Uterus (tissue), 4 donors: ENCODE measurements around the gene UBE2K. TPM values are rescaled to one million over a fixed set of nuclear protein-coding genes. Genes with fewer than 3 reads are reported as not detected.
"Not testable (repeated sequence)": the region's sequence is repeated elsewhere in the genome, so short reads cannot be mapped to it uniquely, and the experiment has no call there.

Experiments
- DNase-seq, 2 donors: peaks; one replicate each; pipeline ENCODE4 v3.0.0-alpha.2; 2019 to 2020
- H3K27ac ChIP-seq, 2 donors: fragments of 200-600 bp; sonication (generic); 1 replicate in 1 of 2; 2 replicates in 1 of 2; pipeline ENCODE4 v1.5.1; 2016 to 2018
- H3K27me3 ChIP-seq, 2 donors: fragments of 200-600 bp; sonication (generic); one replicate each; pipeline ENCODE4 v1.5.1; 2018 to 2019; ENCODE audit warnings: control low read depth in 1 of 2
- H3K36me3 ChIP-seq, 2 donors: fragments of 200-600 bp; sonication (generic); one replicate each; pipeline ENCODE4 v1.5.1; 2019; ENCODE audit warnings: control low read depth in 1 of 2
- H3K4me1 ChIP-seq, 2 donors: fragments of 200-600 bp; sonication (generic); one replicate each; pipeline ENCODE4 v1.5.1; 2018 to 2019; ENCODE audit warnings: control low read depth in 1 of 2
- H3K4me3 ChIP-seq, 2 donors: fragments of 200-600 bp; sonication (generic); 1 replicate in 1 of 2; 2 replicates in 1 of 2; pipeline ENCODE4 v1.5.1; 2018 to 2019; ENCODE audit warnings: mild to moderate bottlenecking in 1 of 2
- H3K9me3 ChIP-seq, 2 donors: fragments of 200-600 bp; sonication (generic); one replicate each; pipeline ENCODE4 v1.5.1; 2019; ENCODE audit warnings: control low read depth in 1 of 2
- CTCF ChIP-seq, 4 experiments: fragments of 200-600 bp in 2 of 4; fragments of 450-650 bp in 2 of 4; sonication (generic) in 2 of 4; IDR thresholded peaks; one replicate each; pipeline ENCODE4 v1.5.1; 2016 to 2019; ENCODE audit warnings: antibody characterized with exemption in 4 of 4, mild to moderate bottlenecking in 2 of 4, moderate library complexity in 1 of 4
- POLR2A ChIP-seq, 2 donors: fragments of 450-650 bp; IDR thresholded peaks; one replicate each; pipeline ENCODE4 v1.6.1; 2016; ENCODE audit warnings: antibody characterized with exemption in 2 of 2, mild to moderate bottlenecking in 1 of 2, moderate library complexity in 1 of 2
- intact Hi-C: fragments of 100-400 bp; cut with DNase I; formaldehyde crosslinking; loops from one replicate; pipeline ENCODE4 v1.15.1; 2023; ENCODE audit warnings: low total_unique reads
- total RNA-seq, 4 donors: library from RNA; depleted of rRNA in 3 of 4; stranded (reverse); fragments of >200 nt in 3 of 4; gene quantifications; one replicate each; pipeline versions ENCODE4 v1.1.0 to v1.2.4, GENCODE V29; 2014 to 2023
- donor health status: DM: yes; HTN: yes; CAD: no.

Gene UBE2K
- total RNA-seq, 4 donors from 2014 or later: 38.8 to 142 (median 61.5) TPM

GRCh38 chr4:39792529-39792928 is 94.6 kb downstream of the UBE2K start:
- Histone ChIP-seq H3K36me3 (no peaks in the 10 kb centered on the region), H3K9me3 (no peaks in the 10 kb centered on the region), H3K4me3 (no peak overlapping the region), H3K27ac (no peak overlapping the region), H3K27me3 (no peaks in the 10 kb centered on the region), H3K4me1 (no peaks in the 10 kb centered on the region)
- TF ChIP-seq CTCF (IDR thresholded peaks at IDR 0.05) (no peak), POLR2A (IDR thresholded peaks at IDR 0.05) (no peak)
- DNase-seq: no peak
- intact Hi-C loops: no loop called here

GRCh38 chr4:39792976-39793375 is 95.0 kb downstream of the UBE2K start:
- H3K4me1 ChIP-seq, DNase-seq, intact Hi-C loops, H3K27me3 ChIP-seq, H3K9me3 ChIP-seq, H3K36me3 ChIP-seq, H3K27ac ChIP-seq, H3K4me3 ChIP-seq: not testable (repeated sequence)

DNA sequence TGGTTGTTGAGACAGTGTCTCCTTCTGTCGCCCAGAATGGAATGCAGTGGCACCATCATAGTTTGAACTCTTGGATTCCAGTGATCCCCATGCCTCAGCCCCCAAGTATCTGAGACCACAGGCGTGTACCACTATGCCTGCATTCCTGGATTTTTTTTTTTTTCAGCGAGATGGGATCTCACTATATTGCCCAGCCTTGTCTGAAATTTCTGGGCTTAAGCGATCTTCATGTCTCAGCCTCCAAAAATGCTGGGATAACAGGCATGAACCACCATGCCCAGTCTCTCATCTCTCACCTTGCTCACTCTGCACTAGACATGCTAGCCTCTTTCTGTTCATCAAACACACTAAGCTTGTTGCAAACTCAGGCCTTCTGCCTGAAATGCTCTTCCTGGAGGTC is 104.1 kb downstream of the UBE2K start:
- no peaks in the 10 kb centered on the region for H3K36me3 ChIP-seq
- no peaks in the 10 kb centered on the region for H3K9me3 ChIP-seq
- no peaks in the 10 kb centered on the region for H3K4me1 ChIP-seq
- no peak overlapping the region for H3K4me3 ChIP-seq
- DNase-seq: no peak
- intact Hi-C loops: no loop called here
- TF ChIP-seq POLR2A (IDR thresholded peaks at IDR 0.05) (no peak), CTCF (IDR thresholded peaks at IDR 0.05) (no peak)
- no peak overlapping the region for H3K27ac ChIP-seq
- H3K27me3 ChIP-seq: no peaks in the 10 kb centered on the region

DNA sequence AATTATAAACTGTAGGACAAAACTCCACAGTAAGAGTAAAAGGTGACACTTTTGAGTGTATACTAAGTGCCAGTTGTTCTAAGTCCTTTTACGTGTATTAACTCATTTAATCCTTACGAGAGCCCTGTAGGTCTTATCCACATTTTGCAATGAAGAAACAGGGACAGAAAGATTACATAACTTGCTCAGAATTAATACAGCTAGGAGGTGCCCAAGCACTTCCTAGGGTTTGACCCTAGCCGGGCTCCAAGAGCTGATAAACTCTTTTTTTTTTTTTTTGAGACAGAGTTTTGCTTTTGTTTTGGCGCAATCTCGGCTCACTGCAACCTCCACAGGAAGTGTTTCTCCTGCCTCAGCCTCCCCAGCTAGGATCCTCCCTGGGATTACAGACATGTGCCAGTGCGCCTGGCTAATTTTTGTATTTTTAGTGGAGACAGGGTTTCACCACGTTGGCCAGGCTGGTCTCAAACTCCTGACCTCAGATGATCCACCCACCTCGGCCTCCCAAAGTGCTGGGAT is 110.4 kb downstream of the UBE2K start:
- TF ChIP-seq CTCF (IDR thresholded peaks at IDR 0.05) (no peak), POLR2A (IDR thresholded peaks at IDR 0.05) (no peak)
- H3K9me3 ChIP-seq: no peaks in the 10 kb centered on the region

DNA sequence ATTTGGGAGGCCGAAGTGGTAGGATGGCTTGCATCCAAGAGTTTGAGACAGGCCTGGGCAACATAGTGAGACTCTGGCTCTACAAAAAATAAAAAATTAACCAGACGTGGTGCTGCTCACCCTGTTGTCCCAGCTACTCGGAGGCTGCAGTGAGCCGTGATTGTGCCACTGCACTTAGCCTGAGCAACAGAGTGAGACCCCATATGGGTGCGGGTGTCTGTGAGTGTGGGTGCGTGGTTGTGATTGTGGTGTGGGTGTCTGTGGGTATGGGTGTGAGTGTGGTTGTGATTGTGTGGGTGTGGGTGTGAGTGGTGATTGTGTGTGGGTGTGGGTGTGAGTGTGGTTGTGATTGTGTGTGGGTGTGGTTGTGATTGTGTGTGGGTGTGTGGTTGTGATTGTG is 114.6 kb downstream of the UBE2K start:
- Histone ChIP-seq H3K27me3 (no peaks in the 10 kb centered on the region), H3K36me3 (no peaks in the 10 kb centered on the region), H3K9me3 (no peaks in the 10 kb centered on the region), H3K4me3 (no peak overlapping the region), H3K27ac (no peak overlapping the region), H3K4me1 (no peaks in the 10 kb centered on the region)
- no peak for DNase-seq
- no peak for TF ChIP-seq CTCF (IDR thresholded peaks at IDR 0.05)
- TF ChIP-seq POLR2A (IDR thresholded peaks at IDR 0.05): no peak
- intact Hi-C loops: no loop called here

More for the DNA sequence above, 110.4 kb downstream of the UBE2K start:
- no peak for DNase-seq
- H3K4me3 ChIP-seq: no peak overlapping the region
- intact Hi-C loops: no loop called here
- no peaks in the 10 kb centered on the region for H3K4me1 ChIP-seq
- H3K27me3 ChIP-seq: no peaks in the 10 kb centered on the region
- no peak overlapping the region for H3K27ac ChIP-seq
- no peaks in the 10 kb centered on the region for H3K36me3 ChIP-seq

GRCh38 chr4:39813033-39813432 is 115.1 kb downstream of the UBE2K start:
- DNase-seq, H3K27me3 ChIP-seq, H3K4me3 ChIP-seq, H3K27ac ChIP-seq, H3K36me3 ChIP-seq, H3K4me1 ChIP-seq, H3K9me3 ChIP-seq, intact Hi-C loops: not testable (repeated sequence)

DNA sequence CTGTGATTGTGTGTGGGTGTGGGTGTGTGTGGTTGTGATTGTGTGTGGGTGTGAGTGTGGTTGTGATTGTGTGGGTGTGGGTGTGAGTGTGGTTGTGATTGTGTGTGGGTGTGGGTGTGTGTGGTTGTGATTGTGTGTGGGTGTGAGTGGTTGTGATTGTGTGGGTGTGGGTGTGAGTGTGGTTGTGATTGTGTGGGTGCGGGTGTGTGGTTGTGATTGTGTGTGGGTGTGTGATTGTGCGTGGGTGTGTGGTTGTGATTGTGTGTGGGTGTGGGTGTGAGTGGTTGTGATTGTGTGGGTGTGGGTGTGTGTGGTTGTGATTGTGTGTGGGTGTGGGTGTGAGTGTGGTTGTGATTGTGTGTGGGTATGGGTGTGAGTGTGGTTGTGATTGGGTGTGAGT is 115.8 kb downstream of the UBE2K start:
- H3K9me3 ChIP-seq, H3K27me3 ChIP-seq, H3K27ac ChIP-seq, H3K36me3 ChIP-seq, H3K4me3 ChIP-seq, H3K4me1 ChIP-seq, DNase-seq, intact Hi-C loops: not testable (repeated sequence)
